ENCODE data around the gene PLCL2. TPM values are rescaled to one million over a fixed set of nuclear protein-coding genes. Genes with fewer than 3 reads are reported as not detected.

The PLCL2 gene
- total RNA-seq, 4 donors from 2014 or later: 0.95 to 4.8 (median 2.2) TPM

- no peak for TF ChIP-seq CTCF (IDR thresholded peaks at IDR 0.05)
- no peak for TF ChIP-seq POLR2A (IDR thresholded peaks at IDR 0.05)
- H3K27me3 ChIP-seq: no peaks in the 10 kb centered on the region
- H3K4me3 ChIP-seq: no peak overlapping the region
- DNase-seq: no peak
- intact Hi-C loops (cut with DNase I): no loop called here
- no peaks in the 10 kb centered on the region for H3K9me3 ChIP-seq
- no peaks in the 10 kb centered on the region for H3K36me3 ChIP-seq
- H3K4me1 ChIP-seq: peaks cover 0 to 4% (median 0%) of the 10 kb centered on the region in 3 donors
- no peak overlapping the region for H3K27ac ChIP-seq
These were observed 118.7 kb downstream of the PLCL2 start for GRCh38 chr3:17003457-17003856.

GRCh38 chr3:17006132-17006852 lies 121.5 kb downstream of the PLCL2 start:
- Histone ChIP-seq H3K4me3 (no peak overlapping the region), H3K9me3 (no peaks in the 10 kb centered on the region), H3K27me3 (no peaks in the 10 kb centered on the region), H3K4me1 (no peaks in the 10 kb centered on the region), H3K27ac (no peak overlapping the region), H3K36me3 (no peaks in the 10 kb centered on the region)
- WGBS, 2 donors: 58 to 67% methylated on average over 2 of the region's 2 CpGs
- no peak for DNase-seq
- intact Hi-C loops (cut with DNase I): no loop called here
- no peak for TF ChIP-seq CTCF (IDR thresholded peaks at IDR 0.05)
- no peak for TF ChIP-seq POLR2A (IDR thresholded peaks at IDR 0.05)

- TF ChIP-seq CTCF (IDR thresholded peaks at IDR 0.05) (no peak), POLR2A (IDR thresholded peaks at IDR 0.05) (no peak)
- no peaks in the 10 kb centered on the region for H3K9me3 ChIP-seq
- 79 to 82% methylated on average over 1 of the region's 1 CpG for WGBS, 2 donors
- no peaks in the 10 kb centered on the region for H3K36me3 ChIP-seq
- no peak overlapping the region for H3K4me3 ChIP-seq
- no peak overlapping the region for H3K27ac ChIP-seq
- no peak for DNase-seq
- intact Hi-C loops (cut with DNase I): no loop called here
- no peaks in the 10 kb centered on the region for H3K4me1 ChIP-seq
- H3K27me3 ChIP-seq: no peaks in the 10 kb centered on the region
These were observed 122.5 kb downstream of the PLCL2 start for GRCh38 chr3:17007284-17007683.

- Histone ChIP-seq H3K27ac (no peak overlapping the region), H3K27me3 (no peaks in the 10 kb centered on the region), H3K9me3 (no peaks in the 10 kb centered on the region), H3K36me3 (no peaks in the 10 kb centered on the region), H3K4me3 (no peak overlapping the region), H3K4me1 (no peaks in the 10 kb centered on the region)
- 91 to 92% methylated on average over 5 of the region's 5 CpGs for WGBS, 2 donors
- intact Hi-C loops (cut with DNase I): no loop called here
- TF ChIP-seq POLR2A (IDR thresholded peaks at IDR 0.05): no peak
- TF ChIP-seq CTCF (IDR thresholded peaks at IDR 0.05): no peak
- no peak for DNase-seq
These were observed 125.1 kb downstream of the PLCL2 start for GRCh38 chr3:17009826-17010225.

GRCh38 chr3:17011728-17012338 lies 127.1 kb downstream of the PLCL2 start:
- intact Hi-C loops (cut with DNase I): no loop called here
- no peaks in the 10 kb centered on the region for H3K36me3 ChIP-seq
- TF ChIP-seq POLR2A (IDR thresholded peaks at IDR 0.05) (no peak), CTCF (IDR thresholded peaks at IDR 0.05) (no peak)
- H3K4me3 ChIP-seq: no peak overlapping the region
- no peaks in the 10 kb centered on the region for H3K4me1 ChIP-seq
- H3K27ac ChIP-seq: no peak overlapping the region
- WGBS, 2 donors: 68 to 79% methylated on average over 7 to 10 of the region's 10 CpGs
- H3K9me3 ChIP-seq: no peaks in the 10 kb centered on the region
- no peaks in the 10 kb centered on the region for H3K27me3 ChIP-seq
- DNase-seq: no peak
